ENCODE data around the gene TSPEAR.

Gene TSPEAR

DNA sequence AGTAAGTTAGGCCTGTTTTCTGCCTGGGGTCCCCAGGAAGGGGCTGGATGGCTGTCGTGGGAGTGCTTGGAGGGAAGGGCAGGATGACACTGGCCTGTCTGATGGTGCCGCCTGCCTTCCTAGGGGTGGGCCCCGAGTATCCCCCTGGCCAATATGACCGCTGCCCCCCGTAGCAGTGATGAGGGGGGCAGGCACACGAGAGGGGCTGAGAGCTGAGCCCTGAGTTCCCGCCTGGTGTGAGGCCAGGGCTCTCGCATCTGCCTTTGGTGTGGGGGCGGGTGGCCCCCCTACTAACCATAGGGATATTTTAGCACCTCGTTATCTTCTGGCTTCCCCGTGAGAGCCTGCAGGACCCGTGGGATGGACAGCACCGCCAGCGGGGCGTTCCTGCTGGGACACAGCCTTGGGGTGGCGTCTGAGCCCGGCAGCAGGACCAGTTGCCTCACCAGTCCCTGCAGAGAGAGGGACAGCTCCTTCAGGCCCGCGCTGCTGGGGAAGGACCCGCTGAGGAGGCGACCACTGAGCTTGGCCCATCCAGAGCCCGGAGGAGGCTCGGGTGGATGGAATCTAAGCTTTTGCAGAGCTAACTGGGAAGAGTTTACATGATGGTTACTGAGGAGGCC is 181.8 kb downstream of the TSPEAR start:
- Histone ChIP-seq H3K9me3 (ENCODE audit: low read length) (no peaks in the 10 kb centered on the region), H4K20me1 (ENCODE audit: insufficient read depth, low read length) (no peaks in the 10 kb centered on the region), H3K4me2 (ENCODE audit: low read length) (no peak overlapping the region), H2AFZ (ENCODE audit: low read length) (no peak overlapping the region), H3K9me2 (ENCODE audit: low read depth, low read length) (no peaks in the 10 kb centered on the region), H3K79me2 (ENCODE audit: insufficient read depth, low read length) (no peaks in the 10 kb centered on the region), H3K27ac (ENCODE audit: low read depth, low read length, poor library complexity, severe bottlenecking) (no peak overlapping the region), H3K9ac (ENCODE audit: low read length) (no peak overlapping the region), H3K36me3 (ENCODE audit: insufficient read depth, low read length) (no peaks in the 10 kb centered on the region), H3K4me1 (ENCODE audit: insufficient read depth, low read length, severe bottlenecking) (no peaks in the 10 kb centered on the region), H3K27me3 (ENCODE audit: insufficient read depth, low read length) (no peaks in the 10 kb centered on the region), H3F3A (ENCODE audit: insufficient read depth, low read length) (no peaks in the 10 kb centered on the region), H3K4me3 (ENCODE audit: low read depth, low read length, poor library complexity, severe bottlenecking) (no peak overlapping the region)
- TF ChIP-seq EZH2 (IDR thresholded peaks at IDR 0.05; ENCODE audit: borderline replicate concordance, low read length) = no peak
- TF ChIP-seq, protein P1, sequence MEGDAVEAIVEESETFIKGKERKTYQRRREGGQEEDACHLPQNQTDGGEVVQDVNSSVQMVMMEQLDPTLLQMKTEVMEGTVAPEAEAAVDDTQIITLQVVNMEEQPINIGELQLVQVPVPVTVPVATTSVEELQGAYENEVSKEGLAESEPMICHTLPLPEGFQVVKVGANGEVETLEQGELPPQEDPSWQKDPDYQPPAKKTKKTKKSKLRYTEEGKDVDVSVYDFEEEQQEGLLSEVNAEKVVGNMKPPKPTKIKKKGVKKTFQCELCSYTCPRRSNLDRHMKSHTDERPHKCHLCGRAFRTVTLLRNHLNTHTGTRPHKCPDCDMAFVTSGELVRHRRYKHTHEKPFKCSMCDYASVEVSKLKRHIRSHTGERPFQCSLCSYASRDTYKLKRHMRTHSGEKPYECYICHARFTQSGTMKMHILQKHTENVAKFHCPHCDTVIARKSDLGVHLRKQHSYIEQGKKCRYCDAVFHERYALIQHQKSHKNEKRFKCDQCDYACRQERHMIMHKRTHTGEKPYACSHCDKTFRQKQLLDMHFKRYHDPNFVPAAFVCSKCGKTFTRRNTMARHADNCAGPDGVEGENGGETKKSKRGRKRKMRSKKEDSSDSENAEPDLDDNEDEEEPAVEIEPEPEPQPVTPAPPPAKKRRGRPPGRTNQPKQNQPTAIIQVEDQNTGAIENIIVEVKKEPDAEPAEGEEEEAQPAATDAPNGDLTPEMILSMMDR (IDR thresholded peaks at IDR 0.05; ENCODE audit: low read length) = no peak

DNA sequence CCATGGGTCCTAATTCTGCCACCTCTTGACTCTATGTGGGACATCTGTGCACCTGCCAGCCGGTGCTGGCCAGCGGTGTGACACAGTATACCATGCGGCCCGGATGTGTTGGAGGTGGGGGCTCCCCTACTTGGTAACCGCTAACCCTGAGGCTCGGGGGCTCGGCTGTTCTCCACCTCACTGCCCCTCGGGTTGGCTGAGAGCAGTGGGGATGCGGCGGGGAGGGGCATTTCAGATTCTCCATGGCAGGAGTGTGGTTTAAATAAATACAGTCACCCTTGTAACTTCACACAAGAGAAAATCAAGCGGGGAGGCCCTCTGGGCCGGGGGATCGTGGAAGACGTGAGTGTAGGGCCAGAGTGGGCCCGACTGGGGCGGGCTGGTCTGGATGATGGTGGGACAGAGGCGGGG is 182.4 kb downstream of the TSPEAR start:
- no peaks in the 10 kb centered on the region for H4K20me1 ChIP-seq (ENCODE audit: insufficient read depth, low read length)
- H3K4me2 ChIP-seq (ENCODE audit: low read length) = no peak overlapping the region
- no peaks in the 10 kb centered on the region for H3K36me3 ChIP-seq (ENCODE audit: insufficient read depth, low read length)
- H3F3A ChIP-seq (ENCODE audit: insufficient read depth, low read length) = no peaks in the 10 kb centered on the region
- no peak overlapping the region for H3K4me3 ChIP-seq (ENCODE audit: low read depth, low read length, poor library complexity, severe bottlenecking)
- no peak overlapping the region for H3K9ac ChIP-seq (ENCODE audit: low read length)
- H3K9me3 ChIP-seq (ENCODE audit: low read length) = no peaks in the 10 kb centered on the region
- H3K79me2 ChIP-seq (ENCODE audit: insufficient read depth, low read length) = no peaks in the 10 kb centered on the region
- no peak overlapping the region for H2AFZ ChIP-seq (ENCODE audit: low read length)
- no peak overlapping the region for H3K27ac ChIP-seq (ENCODE audit: low read depth, low read length, poor library complexity, severe bottlenecking)
- TF ChIP-seq, protein P1 (IDR thresholded peaks at IDR 0.05; ENCODE audit: low read length) = no peak
- no peak for TF ChIP-seq EZH2 (IDR thresholded peaks at IDR 0.05; ENCODE audit: borderline replicate concordance, low read length)
- no peaks in the 10 kb centered on the region for H3K9me2 ChIP-seq (ENCODE audit: low read depth, low read length)
- no peaks in the 10 kb centered on the region for H3K4me1 ChIP-seq (ENCODE audit: insufficient read depth, low read length, severe bottlenecking)
- H3K27me3 ChIP-seq (ENCODE audit: insufficient read depth, low read length) = no peaks in the 10 kb centered on the region

DNA sequence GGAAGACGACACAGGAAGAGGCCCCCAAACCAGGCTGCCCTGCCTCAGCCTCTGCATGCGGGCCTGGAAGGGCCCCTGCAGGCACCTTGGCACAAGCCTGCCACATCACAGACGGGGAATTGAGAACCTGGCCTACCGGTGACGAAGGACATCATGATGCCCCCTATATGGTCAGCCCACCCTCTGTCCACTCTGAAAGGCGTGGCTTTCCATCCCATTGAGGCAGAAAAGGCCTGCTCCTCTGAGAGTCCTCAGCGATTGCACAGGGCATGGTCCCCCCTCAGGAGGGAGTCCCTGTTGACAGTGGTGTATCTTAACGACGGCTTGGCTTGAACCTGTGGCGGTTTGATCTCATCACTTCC is 182.8 kb downstream of the TSPEAR start:
- H3K79me2 ChIP-seq (ENCODE audit: insufficient read depth, low read length) = no peaks in the 10 kb centered on the region
- TF ChIP-seq, protein P1 (IDR thresholded peaks at IDR 0.05; ENCODE audit: low read length) = no peak
- no peak for TF ChIP-seq EZH2 (IDR thresholded peaks at IDR 0.05; ENCODE audit: borderline replicate concordance, low read length)
- no peaks in the 10 kb centered on the region for H4K20me1 ChIP-seq (ENCODE audit: insufficient read depth, low read length)
- no peaks in the 10 kb centered on the region for H3K9me2 ChIP-seq (ENCODE audit: low read depth, low read length)
- H3K4me2 ChIP-seq (ENCODE audit: low read length) = no peak overlapping the region
- no peaks in the 10 kb centered on the region for H3K4me1 ChIP-seq (ENCODE audit: insufficient read depth, low read length, severe bottlenecking)
- H3K9me3 ChIP-seq (ENCODE audit: low read length) = peaks cover under 1% of the 10 kb centered on the region; the same call in 1 of the 2 replicates
- H2AFZ ChIP-seq (ENCODE audit: low read length) = no peak overlapping the region
- no peak overlapping the region for H3K4me3 ChIP-seq (ENCODE audit: low read depth, low read length, poor library complexity, severe bottlenecking)
- no peak overlapping the region for H3K9ac ChIP-seq (ENCODE audit: low read length)
- no peaks in the 10 kb centered on the region for H3K36me3 ChIP-seq (ENCODE audit: insufficient read depth, low read length)
- H3F3A ChIP-seq (ENCODE audit: insufficient read depth, low read length) = no peaks in the 10 kb centered on the region
- no peak overlapping the region for H3K27ac ChIP-seq (ENCODE audit: low read depth, low read length, poor library complexity, severe bottlenecking)
- no peaks in the 10 kb centered on the region for H3K27me3 ChIP-seq (ENCODE audit: insufficient read depth, low read length)
